GM21529 (cell line): ENCODE data around the gene ZNF426.

ENCODE experiments used
- ATAC-seq: cut with Tn5 transposase; IDR thresholded peaks from one replicate; pipeline ENCODE4 v1.9.1; 2021; ENCODE audit not compliant: unreplicated experiment

The ZNF426 gene

DNA sequence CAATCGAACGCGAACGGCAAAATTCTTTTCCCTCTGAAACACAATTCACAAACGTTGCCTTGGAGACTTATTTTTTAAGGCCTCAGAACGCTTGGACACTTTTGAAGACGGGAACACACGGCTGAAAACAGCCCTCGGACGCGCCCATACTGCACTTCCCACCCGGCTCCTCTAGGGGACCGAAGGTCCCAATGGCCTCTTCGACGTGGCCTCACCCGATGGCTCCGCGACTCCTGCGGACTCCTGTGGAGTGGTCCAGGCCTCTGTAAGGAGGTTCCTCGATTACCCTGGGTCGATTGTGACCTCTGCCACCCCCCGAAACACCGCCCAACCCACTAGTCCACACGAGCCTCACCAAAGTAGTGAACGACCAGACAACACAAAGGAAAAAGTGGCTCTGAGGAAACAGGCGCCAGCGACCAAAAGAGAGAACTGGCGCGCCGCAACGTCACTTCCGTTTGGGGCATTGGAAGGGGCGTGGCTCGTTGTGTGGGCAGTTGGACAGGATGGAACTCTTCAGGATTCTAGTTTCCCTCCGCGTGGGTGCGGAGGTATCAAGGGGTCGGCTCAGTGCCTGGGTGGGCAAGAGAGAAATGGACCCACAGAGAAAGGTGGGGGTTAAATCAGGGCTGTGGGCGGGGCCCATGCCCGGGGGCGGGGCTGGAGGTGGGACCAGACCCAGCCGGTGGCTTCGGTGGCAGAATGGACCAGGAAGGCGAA is 40.1 kb downstream of the ZNF426 start, which contains the start of gene ZNF560:
Gene ZNF560, minus strand, starts transcription at position 434 of the 720 bp plus-strand sequence. CDS start 23,303 bp downstream, outside the sequence.
- ATAC-seq = no peak

DNA sequence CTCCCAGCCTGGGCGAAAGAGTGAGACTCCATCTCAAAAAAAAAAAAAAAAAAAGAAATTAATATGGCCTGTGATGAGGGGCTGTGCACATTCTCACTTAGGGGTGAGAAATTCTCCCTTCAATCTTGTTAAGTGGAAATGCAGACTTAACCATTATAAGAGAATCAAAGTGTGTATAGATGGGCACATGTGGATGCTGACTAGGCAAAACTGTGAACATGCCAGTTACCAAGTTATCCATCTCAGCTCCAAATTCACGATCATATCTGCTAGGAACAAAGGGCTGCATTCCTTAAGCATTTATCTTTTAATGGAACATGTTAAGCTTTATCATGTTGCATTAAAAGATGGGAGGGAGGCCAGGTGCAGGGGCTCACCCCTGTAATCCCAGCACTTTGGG is 44.3 kb downstream of the ZNF426 start:
- no peak for ATAC-seq

DNA sequence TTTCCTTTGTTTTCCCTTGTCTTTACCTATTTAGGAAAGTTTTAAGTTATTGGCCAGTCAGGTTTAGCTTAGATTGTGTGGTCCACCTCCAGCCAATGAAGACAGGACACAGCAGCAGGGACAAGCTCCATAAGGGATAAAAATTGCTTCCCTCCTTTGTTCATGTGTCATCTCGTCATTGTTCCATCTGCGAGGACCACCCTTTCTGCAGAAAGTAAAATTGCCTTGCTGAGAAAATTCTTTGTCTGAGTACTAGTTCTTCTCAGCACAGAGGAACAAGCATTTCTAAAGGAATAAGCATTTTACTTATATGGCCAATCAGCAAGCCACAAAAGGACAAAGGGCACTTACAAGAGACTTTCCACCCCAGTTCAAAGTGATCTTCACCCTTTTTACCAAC is 51.4 kb downstream of the ZNF426 start:
- ATAC-seq = no peak

DNA sequence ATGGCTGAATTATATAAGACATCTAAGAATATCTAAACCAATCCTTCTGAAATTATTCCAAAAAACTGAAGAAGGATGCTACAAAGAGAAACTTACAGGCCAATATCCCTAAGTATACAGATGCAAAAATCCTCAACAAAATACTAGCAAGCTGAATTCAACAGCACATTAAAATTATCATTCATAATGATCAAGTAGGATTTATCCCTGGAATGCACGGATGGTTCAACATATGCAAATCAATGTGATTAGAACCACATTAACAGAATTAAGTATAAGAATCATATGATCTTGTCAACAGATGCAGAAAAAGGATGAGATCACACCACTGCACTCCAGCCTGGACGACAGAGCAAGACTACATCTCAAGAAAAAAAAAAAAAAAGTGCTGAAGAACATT is 53.3 kb downstream of the ZNF426 start:
- ATAC-seq = no peak

DNA sequence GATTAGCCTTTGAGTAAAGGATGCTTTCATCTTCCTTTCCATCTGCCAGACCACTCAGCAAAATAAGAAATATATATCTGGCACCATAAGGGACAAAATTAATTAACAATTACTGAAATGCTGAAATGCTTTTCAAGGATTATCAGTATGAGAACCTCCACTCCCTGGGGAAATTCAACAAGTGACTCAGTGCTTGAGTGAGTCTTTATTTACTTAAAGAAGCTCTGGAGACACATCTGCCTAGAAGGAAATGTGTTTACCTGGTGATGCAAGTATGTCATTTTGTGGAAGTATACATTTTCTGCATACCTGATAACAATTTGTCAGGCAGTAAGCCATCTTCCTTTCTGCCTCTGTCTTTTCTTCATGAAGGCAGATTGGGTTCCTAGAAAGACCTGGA is 63.5 kb downstream of the ZNF426 start:
- no peak for ATAC-seq
